Mesenteric fat pad (tissue), 1 donor: ENCODE results near the gene SSC5D. TPM values are rescaled to one million over a fixed set of nuclear protein-coding genes. Genes with fewer than 3 reads are reported as not detected.
"Not testable (repeated sequence)": the region's sequence is repeated elsewhere in the genome, so short reads cannot be mapped to it uniquely, and the experiment has no call there.

Experiments
- DNase-seq: peaks from one replicate; pipeline ENCODE4 v3.0.0-alpha.2; 2020; ENCODE audit warnings: low spot score
- long read RNA-seq: library from polyadenylated mRNA; unstranded; transcript quantifications from one replicate; pipeline ENCODE4 v2.0.0, GENCODE V29; 2020
- total RNA-seq: library from RNA; stranded (reverse); fragmentation: NEBNext Ultra II Directional; extraction: Animal tissue kit (Norgen Biotek cat#: 25700); gene quantifications from one replicate; pipeline ENCODE4 v1.2.1, GENCODE V29; 2021
- donor health status: DM: yes; HTN: yes; CAD: no.

SSC5D gene
- total RNA-seq = 13.9 TPM
- long read RNA-seq, partial matches to known transcripts = 3 of 6 reads
- long read RNA-seq, other reads (novel, unspliced or antisense) = 3 of 6 reads

DNA sequence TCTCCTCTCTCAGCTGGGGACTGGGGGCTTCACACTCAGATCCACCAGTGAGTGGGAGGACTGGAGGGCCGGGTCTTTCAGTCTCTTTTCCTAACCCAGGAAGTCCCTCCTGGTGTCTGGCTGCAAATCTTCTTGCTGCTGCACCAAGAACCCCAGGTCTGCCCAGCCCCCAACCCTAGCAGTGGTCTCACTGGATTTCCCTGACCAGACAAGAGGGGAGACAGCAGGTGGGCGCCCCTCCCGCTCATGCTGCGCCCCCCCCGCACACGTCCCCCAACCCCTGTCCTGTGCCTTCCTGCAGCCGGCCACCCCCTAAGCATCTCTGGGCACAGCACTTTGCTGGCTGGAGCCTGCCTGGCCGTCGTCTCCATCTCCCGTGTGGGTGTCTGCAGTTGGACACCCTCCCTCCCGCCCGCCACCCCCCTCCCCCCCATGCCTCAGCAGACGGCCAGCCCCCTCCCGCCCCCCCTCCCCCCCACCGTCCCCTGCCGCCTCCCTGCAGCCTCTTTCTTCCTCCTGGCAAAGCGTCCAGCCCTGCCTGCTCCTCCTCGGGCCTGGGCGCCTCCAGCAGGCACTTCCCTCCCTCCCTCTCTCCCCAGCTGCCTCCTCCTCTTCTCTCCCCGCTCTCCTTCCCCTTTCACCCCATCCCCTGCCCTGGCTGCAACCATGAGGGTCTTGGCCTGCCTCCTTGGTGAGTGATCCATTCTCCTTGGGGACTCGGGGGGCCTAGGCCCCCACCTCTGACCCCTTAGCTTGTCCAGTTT lies at the start of gene SSC5D:
Gene SSC5D (plus strand): TSS at position 513 of the 764 bp plus-strand sequence. CDS start 154 bp downstream, at position 667.
- DNase-seq = no peak

DNA sequence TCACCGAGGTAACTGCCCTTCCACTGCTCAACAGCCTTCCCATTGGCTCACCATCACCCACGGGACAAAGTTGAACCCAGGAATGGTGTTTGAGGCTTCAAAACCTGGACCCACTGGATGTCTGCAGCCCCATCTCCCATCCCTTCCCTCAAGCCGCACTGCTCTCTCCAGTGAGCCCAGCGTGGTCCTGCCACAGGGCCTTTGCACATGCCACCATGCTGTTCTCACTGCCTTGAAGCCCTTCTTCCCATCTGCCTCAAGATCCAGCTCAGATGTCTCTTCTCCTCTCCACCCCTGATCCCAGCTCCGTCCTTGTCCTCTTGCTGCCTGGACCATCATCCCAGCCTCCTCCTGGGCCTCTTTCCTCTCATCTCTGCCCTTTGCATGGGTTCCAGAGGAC lies 49.2 kb upstream of the SSC5D start:
- no peak for DNase-seq

DNA sequence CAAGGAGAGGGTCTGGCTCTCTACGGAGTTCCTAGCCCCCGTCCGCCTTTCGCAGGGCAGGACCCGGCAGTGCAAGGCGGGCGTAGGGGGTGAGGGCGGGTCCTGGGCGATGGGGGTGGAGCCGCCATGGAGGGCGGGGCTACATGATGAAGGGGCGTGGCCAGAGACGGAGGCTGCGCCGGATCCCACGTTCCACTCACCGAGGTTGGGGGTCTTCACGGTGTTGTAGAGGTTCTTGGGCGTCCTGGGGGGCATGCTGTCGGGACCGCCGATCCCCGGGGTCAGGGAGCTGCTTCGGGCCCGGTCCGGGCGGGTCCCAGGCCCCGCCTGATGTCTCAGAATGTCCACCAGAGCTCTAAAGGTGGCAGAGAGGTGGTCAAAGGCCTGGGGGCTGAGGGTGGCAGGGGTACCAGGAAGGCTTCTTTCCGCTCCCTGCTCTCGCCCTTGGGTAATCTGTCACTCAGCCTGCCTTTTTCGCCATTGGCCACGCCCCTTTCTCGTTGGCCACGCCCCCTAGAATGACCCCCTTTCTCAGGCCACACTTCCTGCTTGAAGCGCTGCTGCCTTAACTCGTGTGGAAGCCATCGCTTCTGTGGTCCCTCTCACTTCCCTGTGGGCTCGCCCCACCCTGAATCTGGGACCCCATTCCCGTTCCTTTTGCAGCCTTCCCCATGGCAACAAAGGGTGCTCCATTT lies 47.7 kb upstream of the SSC5D start:
- no peak for DNase-seq

DNA sequence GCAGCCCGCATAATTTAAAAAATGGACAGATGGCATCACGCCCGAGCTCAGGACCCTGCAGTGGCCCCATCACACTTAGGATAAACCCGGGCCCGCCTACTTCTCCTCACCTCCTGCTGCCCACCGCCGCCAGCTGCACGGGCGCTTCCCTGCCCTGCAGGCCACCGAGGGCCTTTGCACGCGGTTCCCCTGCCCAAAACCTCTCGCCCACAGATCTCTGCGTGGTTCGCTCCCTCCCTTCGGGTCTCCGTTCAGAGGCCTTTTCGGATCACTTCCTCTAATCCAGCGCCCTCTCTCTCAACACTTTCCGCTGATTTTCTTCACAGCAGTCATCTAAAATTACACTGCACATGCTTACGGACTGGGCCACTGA lies 46.9 kb upstream of the SSC5D start:
- no peak for DNase-seq

DNA sequence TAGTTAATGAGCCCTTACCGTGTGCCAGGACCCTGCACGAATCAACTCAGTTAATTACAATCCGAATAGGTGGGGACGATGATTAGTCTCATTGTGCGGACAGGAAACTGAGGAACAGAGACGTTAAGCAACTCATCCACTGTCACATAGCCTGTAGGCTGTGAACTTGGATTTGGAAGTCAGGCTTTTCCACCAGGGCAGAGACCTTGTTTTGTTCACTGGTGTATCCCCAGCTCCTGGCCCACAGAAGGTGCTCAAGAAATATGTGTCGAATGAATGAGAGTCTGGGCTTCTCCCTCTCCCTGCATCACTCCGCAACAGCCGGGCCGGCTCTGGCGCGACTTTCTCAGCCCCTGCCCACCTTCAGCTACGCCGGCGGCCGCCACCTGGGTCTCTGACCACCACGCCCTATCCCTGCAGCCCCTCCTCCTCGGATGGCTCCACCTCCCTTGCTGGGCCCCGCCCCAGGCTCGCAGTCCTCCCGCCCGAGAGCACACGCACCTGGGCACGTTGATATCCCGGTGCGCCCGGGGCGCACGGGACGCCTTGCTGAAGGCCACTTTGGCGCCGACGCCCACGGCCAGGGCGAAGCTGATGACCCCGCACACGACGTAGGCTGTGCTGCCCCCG lies 46.4 kb upstream of the SSC5D start:
- DNase-seq = no peak

DNA sequence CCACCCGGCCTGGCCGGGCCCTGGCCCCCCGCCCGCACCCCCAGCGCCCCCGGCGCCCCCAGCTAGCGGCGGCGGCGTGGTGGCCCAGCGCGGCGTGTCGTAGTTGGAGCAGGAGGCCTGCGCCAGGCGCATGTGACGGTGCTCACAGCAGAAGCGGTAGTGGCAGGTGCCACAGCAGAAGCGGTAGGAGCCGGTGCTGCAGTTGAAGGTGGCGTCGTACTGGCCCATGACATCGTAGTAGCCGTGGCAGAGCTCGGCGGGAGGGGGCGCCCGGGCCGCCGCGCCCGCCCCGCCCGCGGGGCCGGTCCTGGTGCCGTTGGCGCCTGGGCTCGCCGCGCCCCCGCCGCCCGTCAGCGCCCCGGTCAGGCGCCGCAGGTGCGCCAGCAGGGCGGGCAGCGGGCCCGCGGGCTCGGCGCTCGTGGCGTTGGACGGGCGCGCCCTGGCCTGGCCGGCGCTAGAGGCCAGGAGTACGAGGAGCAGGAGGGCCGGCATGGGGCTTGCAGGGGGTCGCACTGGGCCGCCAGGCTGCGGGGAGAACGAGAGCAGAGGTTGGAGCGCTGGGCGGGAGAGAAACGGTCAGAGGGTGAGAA lies 45.8 kb upstream of the SSC5D start:
- no peak for DNase-seq

DNA sequence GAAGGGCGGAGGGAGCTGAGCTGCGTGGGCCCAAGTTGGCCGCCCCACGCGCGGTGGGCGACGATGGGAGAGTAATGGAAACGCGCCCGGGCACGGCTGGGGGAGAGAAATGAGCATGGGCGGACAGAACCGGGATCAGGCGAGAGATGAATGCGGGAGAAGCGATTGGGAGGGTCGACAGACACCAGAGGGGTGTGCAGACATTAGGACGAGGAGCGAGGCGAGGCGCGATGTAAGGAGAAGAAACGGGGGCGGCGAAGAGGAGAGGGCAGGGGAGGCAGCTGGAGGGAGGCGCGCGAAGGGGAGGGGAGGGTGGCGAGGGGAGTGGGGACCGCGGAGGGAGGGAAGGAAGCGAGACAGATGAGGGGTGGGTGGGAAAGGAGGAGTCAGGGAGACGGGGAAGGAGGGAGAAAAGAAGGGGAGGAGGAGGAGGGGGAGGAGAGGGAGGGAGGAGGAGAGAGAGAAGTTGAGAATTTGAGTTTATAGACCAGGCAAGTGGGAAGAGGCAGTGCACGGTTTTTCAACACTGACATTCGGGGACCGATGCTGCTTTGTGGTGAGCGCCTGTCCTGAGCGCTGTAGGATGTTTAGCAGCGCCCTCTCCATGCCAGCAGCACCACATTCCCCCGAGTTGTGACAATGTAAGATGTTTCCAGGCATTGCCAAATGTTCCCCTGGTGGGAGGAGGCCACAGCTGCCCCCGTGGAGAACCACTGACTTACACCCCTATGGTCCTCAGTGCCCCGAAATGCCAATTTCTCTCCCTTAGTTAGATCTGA lies 45.0 kb upstream of the SSC5D start, which contains the start of gene SHISA7:
Gene SHISA7 (minus strand): TSS at position 256 of the 779 bp plus-strand sequence. CDS start 437 bp downstream, outside the sequence.
- DNase-seq = no peak

DNA sequence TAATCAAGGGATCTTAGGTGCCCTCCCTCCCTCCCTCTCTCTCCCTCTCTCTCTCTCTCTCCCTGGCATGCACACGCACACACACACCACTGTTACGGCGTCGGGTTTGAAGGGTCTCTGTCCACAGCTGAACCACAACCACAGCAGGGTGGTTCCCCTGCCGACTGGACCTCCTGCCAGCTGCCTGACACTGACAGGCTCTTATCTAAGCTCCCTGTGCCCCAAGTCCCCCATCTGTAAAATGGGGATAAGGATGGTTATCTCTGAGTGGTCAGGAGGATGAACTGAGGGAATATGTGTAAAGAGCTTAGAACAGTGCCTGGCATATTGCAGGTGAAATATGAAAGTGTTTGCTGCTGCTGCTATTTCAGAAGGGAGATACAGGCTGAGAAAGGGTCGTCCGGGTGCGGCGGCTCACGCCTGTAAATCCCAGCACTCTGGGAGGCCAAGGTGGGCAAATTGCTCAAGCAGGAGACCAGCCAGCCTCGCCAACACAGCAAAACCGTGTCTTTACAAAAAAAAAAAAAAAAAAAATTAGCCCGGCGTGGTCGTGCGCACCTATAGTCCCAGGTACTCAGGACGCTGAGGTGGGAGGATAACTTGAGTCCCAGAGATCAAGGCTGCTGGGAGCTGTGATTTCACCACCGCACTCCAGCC lies 44.3 kb upstream of the SSC5D start:
- no peak for DNase-seq

DNA sequence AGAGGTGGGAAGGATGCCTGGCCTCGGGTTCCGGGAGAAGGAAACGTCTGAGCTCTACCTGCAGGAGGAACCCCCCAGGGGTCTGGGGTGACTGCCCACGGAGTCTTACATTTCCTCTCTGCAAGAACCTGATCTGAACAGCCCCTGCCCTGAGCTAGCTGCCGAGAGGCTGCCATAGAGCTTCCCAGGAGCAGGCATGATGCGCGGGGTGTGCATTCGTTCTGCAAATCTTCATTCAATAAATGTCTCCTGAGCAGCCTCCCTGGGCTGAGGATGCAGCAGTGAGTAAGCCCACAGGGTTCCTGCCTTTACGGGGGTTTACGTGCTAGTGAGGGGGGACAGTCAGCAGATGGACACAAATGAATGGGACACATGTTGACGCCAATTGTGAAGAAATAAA lies 43.6 kb upstream of the SSC5D start:
- DNase-seq = no peak

DNA sequence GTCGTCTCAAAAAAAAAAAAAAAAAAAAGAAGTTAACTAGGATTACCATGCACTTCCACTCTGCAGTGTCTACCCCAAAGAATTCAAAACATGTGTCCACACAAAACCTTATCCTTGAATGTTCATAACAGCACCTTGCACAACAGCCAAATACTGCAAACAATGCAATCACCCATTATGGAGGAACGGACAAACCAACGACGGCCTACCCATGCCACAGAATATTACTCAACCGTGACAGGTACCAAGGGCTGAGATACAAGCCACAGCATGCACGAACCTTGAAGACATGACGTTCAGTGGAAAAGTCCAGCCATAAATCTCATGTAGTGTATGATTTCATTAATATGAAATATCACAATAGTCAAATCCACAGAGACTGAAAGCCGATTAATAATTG lies 42.2 kb upstream of the SSC5D start:
- DNase-seq = no peak

DNA sequence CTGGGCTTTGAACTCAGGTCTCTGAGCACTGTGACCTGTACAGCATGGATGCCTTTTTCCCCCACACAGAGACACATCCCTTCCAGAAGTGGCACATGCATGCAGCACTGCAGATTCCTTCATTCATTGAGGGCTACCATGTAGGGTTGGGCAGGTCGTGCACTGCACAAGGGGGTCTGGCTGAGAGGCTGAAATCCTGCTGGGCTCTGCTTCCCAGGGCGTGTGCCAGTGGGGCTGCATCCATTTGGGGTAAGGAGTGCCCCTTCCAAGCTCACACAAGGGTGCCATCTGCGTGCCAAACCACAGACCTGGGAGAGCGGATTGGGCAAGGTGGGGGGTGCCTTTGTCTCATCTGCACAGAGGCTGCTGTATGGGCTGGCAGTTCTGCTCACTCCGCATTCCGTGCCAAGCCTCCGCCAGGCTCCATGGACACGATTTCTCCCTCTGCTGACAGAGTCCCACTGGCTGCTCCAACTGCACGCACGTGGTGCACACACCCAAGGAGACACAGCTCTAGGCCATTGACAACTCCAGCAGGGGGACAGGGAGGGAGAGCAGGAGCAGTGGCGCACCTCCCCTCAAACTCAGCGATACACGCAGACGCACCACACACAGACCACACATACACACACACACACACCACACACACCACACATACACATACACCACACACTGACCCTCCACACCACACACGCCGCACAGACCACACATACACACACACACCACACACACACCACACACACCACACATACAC lies 40.6 kb upstream of the SSC5D start:
- DNase-seq = no peak

DNA sequence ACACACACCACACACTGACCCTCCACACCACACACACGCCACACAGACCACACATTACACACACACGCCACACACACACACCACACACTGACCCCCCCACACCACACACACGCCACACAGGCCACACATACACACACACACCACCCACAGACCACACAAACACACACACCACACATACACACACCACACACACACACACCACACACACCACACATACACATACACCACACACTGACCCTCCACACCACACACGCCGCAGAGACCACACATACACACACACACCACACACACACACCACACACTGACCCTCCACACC lies 40.1 kb upstream of the SSC5D start:
- not testable (repeated sequence) for DNase-seq

DNA sequence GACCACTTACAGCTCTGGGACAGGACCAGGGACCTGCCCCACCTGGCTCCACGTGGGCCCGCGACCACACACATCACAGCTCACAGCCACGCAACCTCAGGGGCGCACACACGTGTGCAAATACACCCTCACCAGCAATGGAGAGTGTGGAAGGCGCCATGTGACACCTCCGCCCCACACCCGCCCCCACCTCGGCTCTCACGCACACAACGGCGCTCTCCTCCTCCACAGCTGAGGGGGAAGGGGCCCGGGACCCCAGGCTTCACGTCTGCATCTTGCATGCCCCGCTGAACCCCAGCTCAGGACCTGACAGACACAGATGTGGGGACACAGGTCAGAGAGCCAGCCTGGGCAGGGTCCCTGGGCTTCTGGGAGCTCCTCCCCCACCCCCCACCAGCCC lies 38.8 kb upstream of the SSC5D start:
- no peak for DNase-seq

DNA sequence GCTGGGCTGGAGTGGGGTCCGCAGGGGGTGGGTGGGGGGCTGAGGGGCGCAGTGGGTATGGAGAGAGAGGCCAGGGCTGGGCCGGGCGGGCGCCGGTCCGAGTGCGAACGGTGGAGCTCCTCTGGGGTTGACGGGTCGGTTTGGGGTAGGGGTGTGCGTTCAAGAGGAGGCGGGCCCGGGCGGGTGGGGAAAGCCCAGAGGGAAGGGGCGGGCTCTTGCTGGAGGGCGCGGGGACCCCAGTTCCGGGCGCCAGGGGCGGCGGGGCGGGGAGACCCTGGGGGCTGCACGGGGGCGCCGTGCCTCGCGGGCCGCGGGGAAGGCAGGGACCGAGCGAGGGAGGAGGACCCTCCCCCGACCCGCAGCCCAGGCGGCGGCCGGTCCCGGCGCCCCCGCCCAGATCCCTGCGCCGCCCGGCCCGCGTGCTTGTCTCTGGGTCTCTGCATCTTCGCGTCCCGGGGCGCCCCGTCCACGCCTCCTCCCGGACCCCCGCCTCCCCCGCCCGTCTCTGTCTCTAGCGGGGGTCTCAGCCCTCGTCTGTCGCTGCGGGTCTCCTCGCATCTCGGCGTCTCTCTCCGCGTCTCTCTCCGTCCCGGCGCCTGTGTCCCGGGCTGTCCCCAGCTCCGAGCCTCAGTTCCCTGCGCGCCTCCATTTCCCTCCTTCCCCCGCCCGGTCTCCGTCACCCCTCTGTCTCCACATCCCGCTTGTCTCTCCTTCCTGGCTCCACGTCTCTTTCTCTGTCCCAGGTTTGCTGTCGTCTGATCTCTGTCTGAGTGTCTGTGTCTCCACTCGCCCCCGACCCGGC lies 36.9 kb upstream of the SSC5D start:
- DNase-seq = no peak

DNA sequence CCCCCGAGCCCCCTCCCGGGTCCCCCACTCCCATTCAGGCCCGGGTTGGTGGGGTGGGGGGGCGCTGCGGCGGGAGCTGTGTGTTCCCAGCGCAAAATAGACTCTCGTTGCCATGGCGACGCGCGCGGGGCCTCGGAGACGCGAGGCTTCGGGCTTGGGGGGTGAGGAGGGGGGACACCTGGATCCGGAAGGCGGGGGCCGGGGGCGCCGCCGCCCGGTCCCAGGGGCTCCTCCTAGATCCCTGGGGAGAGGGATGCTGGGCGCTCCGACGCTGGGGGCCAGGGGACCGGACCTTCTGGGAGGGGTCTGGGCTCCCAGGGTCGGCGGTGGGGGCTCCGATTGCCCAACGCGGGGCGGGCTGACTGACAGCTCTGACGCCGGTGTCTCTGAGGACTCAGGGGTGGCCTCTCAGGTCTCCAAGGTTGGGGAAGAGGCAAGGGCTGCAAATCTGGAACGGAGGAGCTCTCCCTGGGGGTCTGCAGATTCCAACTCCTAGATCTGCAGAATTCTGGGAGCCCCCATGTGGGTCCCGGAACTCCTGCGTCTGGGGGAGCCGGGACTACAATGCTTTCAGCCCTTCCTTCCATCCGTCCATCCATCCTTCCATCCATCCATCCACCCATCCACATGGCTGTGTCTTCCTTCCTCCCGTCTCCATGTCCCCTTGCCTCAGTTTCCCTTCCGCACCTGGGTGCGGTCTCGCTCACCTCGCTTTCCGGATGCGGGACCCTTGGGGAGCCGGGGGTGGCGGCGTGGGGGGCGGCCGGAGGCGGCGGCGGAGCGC lies 36.1 kb upstream of the SSC5D start:
- no peak for DNase-seq

DNA sequence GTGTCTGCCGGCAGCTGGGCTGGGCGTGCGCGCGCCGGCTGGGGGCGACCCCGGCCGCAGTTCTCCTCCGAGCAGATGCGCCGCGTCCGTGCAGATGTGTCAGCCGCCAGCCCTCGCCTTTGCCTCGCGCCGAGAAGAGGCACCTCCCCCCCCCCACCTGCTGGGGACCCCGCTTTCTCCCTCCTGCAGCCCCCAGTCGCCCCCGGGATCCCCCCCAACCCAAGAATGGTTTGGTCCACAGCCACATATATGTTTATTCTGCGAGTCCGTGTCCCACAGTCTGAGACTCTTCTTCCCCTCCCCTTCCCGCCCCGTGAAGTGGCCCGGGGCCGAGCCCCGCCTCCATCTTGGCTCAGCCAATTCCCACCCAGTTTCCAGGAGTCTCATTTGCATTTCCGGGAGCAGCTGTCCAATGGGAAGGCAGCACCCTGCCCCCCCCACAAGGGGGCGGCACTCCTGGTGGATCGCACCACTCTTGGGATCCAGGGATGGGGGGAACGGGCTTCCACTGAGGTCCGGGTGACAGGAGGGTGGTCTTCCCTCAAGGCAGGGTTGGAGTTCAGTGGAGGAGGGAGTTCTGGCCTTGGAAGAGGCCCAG lies 35.4 kb upstream of the SSC5D start:
- DNase-seq = no peak

DNA sequence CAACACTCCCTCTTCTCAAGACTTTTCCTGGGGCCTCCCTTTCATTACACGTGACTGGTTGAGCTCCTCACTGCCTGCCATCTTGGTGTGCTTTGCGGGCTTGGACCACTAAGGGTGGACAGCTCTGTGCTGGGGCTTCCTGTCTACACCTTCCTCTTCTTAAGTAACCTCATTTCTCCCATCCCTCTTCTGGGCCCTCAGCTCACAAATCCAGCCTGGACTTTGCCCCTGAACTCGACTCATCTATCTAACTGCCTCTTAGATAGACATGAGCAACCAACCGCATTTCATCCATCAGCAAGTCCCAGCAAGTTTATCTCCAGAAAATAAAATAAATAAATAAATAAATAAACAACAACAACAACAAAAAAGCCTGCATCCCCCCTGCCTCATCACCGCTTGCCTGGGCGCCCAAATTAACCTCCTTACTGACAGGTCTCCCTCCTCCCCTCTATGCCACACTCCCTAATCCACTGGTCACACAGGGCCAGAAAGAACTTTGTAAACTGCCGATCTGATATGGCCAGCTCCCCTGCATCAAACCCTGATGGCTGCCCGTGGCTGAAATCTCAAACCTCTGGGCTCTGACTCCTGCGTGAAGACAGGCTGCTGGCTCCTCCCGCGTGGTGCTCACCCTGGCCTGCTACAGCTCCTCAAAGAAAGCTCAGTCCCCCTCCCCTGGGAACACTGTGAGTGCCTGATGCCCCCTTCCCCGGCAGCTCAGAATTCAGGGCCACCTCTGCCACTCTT lies 34.5 kb upstream of the SSC5D start:
- no peak for DNase-seq
